HL-60 (cell line): ENCODE data around the gene LNPK.
"Not testable (repeated sequence)": the region's sequence is repeated elsewhere in the genome, so short reads cannot be mapped to it uniquely, and the experiment has no call there.

Experiments used
- DNase-seq, 2 experiments: peaks; one replicate each; pipeline ENCODE4 v3.0.0-alpha.2; 2010 to 2020; ENCODE audit warnings: low read depth in 1 of 2, low spot score in 1 of 2
- H3K27ac ChIP-seq: fragments of 250-450 bp; sonication (Bioruptor Pico); replicated peaks from 2 replicates; pipeline ENCODE4 v1.5.1; 2020; ENCODE audit warnings: mild to moderate bottlenecking, moderate library complexity
- H3K27me3 ChIP-seq: fragments of 250-450 bp; sonication (Bioruptor Pico); 2 replicates; pipeline ENCODE4 v1.5.1; 2021; ENCODE audit warnings: mild to moderate bottlenecking, moderate library complexity; ENCODE audit not compliant: insufficient read depth, poor library complexity, severe bottlenecking
- H3K4me3 ChIP-seq: replicated peaks from 2 replicates; pipeline ENCODE4 v1.5.1; 2011; ENCODE audit warnings: mild to moderate bottlenecking, control low read depth, low read length; ENCODE audit not compliant: insufficient read depth
- CTCF ChIP-seq: IDR thresholded peaks from one replicate; pipeline ENCODE4 v1.5.1; 2011; ENCODE audit warnings: low read length, control low read depth, inconsistent platforms; ENCODE audit not compliant: insufficient read depth
- GABPA ChIP-seq: IDR thresholded peaks from 2 replicates; pipeline ENCODE4 v1.6.1; 2012; ENCODE audit warnings: low read depth
- POLR2AphosphoS5 ChIP-seq: IDR thresholded peaks from 2 replicates; pipeline ENCODE4 v1.6.1; 2012; ENCODE audit warnings: low read depth
- SPI1 ChIP-seq: IDR thresholded peaks from 2 replicates; pipeline ENCODE4 v1.6.1; 2012; ENCODE audit warnings: low read depth, mild to moderate bottlenecking, borderline replicate concordance
- TF ChIP-seq, protein P1 (sequence below): IDR thresholded peaks from 2 replicates; pipeline ENCODE4 v1.6.1; 2012; ENCODE audit warnings: low read depth; ENCODE audit not compliant: insufficient replicate concordance

LNPK gene

DNA sequence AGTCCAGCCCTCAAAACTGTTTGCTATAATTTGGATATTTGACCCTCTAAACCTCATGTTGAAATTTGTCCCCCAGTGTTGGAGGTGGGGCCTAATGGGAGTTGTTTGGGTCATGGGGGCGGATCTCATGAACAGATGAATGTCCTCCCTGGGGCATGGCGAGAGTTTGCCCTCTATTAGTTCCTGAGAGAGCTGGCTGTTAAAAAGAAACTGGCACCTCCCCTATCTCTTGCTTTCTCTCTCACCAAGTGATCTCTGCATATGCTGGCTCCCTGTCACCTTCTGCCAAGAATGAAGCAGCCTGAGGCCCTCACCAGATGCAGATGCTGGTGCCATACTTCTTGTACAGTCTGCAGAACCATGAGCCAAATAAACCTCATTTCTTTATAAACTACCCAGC, 12.0 kb downstream of the LNPK start:
- DNase-seq, result no peak
- H3K4me3 ChIP-seq, result no peak overlapping the region
- TF ChIP-seq POLR2AphosphoS5 (no peak), SPI1 (no peak), CTCF (no peak), GABPA (no peak)
- TF ChIP-seq, protein P1, sequence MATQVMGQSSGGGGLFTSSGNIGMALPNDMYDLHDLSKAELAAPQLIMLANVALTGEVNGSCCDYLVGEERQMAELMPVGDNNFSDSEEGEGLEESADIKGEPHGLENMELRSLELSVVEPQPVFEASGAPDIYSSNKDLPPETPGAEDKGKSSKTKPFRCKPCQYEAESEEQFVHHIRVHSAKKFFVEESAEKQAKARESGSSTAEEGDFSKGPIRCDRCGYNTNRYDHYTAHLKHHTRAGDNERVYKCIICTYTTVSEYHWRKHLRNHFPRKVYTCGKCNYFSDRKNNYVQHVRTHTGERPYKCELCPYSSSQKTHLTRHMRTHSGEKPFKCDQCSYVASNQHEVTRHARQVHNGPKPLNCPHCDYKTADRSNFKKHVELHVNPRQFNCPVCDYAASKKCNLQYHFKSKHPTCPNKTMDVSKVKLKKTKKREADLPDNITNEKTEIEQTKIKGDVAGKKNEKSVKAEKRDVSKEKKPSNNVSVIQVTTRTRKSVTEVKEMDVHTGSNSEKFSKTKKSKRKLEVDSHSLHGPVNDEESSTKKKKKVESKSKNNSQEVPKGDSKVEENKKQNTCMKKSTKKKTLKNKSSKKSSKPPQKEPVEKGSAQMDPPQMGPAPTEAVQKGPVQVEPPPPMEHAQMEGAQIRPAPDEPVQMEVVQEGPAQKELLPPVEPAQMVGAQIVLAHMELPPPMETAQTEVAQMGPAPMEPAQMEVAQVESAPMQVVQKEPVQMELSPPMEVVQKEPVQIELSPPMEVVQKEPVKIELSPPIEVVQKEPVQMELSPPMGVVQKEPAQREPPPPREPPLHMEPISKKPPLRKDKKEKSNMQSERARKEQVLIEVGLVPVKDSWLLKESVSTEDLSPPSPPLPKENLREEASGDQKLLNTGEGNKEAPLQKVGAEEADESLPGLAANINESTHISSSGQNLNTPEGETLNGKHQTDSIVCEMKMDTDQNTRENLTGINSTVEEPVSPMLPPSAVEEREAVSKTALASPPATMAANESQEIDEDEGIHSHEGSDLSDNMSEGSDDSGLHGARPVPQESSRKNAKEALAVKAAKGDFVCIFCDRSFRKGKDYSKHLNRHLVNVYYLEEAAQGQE, result no peak
- no peak overlapping the region for H3K27ac ChIP-seq
- no peaks in the 10 kb centered on the region for H3K27me3 ChIP-seq

- not testable (repeated sequence) for H3K27me3 ChIP-seq, H3K4me3 ChIP-seq, H3K27ac ChIP-seq, DNase-seq
Measured at GRCh38 chr2:175987126-175987525, 14.9 kb downstream of the LNPK start.

DNA sequence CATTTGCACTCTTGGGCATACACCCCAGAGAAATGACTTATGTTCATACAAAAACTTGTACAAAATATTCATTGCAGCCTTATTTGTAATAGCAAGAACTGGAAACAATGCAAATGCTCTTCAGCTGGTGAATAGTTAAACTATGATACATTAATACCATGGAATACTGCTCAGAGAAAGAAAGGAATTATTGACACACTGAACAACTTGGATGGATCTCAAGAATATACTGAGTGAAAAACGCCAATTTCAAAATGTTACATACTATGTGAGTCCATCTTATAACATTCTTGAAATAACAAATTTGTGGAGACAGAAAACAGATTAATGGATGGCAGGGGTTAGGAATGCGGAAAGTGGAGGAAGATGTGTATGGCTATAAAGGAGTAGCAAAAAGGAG, 17.2 kb downstream of the LNPK start:
- no peak overlapping the region for H3K4me3 ChIP-seq
- TF ChIP-seq, protein P1, result no peak
- TF ChIP-seq POLR2AphosphoS5 (no peak), GABPA (no peak), SPI1 (no peak), CTCF (no peak)
- H3K27me3 ChIP-seq, result no peaks in the 10 kb centered on the region
- no peak overlapping the region for H3K27ac ChIP-seq
- DNase-seq, result no peak

- no peak for DNase-seq
- no peak for TF ChIP-seq POLR2AphosphoS5
- no peak for TF ChIP-seq GABPA
- no peak overlapping the region for H3K4me3 ChIP-seq
- H3K27ac ChIP-seq, result no peak overlapping the region
- H3K27me3 ChIP-seq, result no peaks in the 10 kb centered on the region
Measured at GRCh38 chr2:175981551-175981950, 20.5 kb downstream of the LNPK start.

DNA sequence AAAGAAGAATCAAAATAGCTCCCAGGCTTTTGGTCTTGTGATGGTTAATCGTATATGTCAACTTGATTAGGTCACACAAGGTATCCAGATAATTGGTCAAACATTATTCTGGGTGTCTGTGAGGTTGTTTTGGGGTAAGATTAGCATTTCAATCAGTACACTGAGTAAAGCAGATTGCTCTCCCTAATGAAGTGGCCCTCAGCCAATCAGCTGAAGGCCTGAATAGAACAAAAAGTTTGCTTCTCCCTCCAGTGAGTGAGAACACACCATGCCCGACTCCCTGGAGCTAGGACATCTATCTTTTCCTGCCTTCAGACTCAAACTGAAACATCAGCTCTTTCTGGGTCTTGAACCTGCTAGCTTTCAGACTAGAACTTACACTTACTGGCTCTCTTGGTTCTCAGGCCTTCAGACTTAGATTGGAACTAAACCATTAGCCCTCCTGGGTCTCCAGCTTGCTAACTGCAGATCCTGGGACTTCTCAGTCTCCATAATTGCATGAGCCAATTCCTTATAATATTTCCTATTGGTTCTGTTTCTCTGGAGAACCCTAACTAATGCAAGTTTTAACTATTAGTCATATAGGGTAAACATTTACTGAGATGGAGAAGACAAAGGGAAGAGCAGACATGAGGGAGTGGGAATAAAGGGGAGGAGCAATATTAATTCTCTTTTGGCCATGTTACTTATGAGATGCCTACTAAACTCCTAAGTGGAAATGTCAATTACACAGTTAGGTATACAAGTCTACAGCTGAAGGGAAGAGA, 25.5 kb downstream of the LNPK start:
- TF ChIP-seq POLR2AphosphoS5 (no peak), CTCF (no peak), SPI1 (no peak), GABPA (no peak)
- TF ChIP-seq, protein P1, result no peak
- no peak for DNase-seq
- Histone ChIP-seq H3K27me3 (no peaks in the 10 kb centered on the region), H3K4me3 (no peak overlapping the region), H3K27ac (no peak overlapping the region)
